MCF 10A (cell line): ENCODE results near the gene TMPRSS9. TPM values are rescaled to one million over a fixed set of nuclear protein-coding genes. Genes with fewer than 3 reads are reported as not detected.

Experiments used
- BruUV-seq: library from RNA; stranded (reverse); fragments of 400-500 nt; replicated peaks from 2 replicates; lab custom pipeline; 2021; lab: Mats Ljungman, UMichigan
- CTCF ChIA-PET: fragments of 300-600 bp; sonication (Branson Sonifier 250); formaldehyde crosslinking; extraction: SDS; loops from one replicate; lab custom pipeline; 2021; ENCODE audit warnings: antibody characterized with exemption, inconsistent platforms; lab: Yijun Ruan, JAX
- POLR2A ChIA-PET: fragments of 300-600, 350-650 bp; sonication (Branson Sonifier 250); formaldehyde crosslinking; extraction: SDS; loops from one replicate; lab custom pipeline; 2020; ENCODE audit warnings: antibody characterized with exemption, inconsistent platforms; lab: Yijun Ruan, JAX
- DNase-seq: peaks from one replicate; pipeline ENCODE4 v3.0.0-alpha.2; 2018; ENCODE audit not compliant: unreplicated experiment
- H3K27ac Mint-ChIP-seq: one replicate; pipeline ENCODE4 v1.8.0; 2022; ENCODE audit warnings: mild to moderate bottlenecking, low read depth, mixed read lengths; ENCODE audit not compliant: unreplicated experiment
- H3K27me3 Mint-ChIP-seq: one replicate; pipeline ENCODE4 v1.8.0; 2022; ENCODE audit warnings: mixed read lengths; ENCODE audit not compliant: insufficient read depth, unreplicated experiment
- H3K36me3 Mint-ChIP-seq: one replicate; pipeline ENCODE4 v1.8.0; 2022; ENCODE audit warnings: mild to moderate bottlenecking, moderate library complexity, mixed read lengths; ENCODE audit not compliant: insufficient read depth, unreplicated experiment
- H3K4me1 Mint-ChIP-seq: one replicate; pipeline ENCODE4 v1.8.0; 2022; ENCODE audit warnings: mixed read lengths; ENCODE audit not compliant: insufficient read depth, unreplicated experiment
- H3K4me3 Mint-ChIP-seq: one replicate; pipeline ENCODE4 v1.8.0; 2022; ENCODE audit warnings: mild to moderate bottlenecking, moderate library complexity, mixed read lengths; ENCODE audit not compliant: unreplicated experiment
- H3K9me3 Mint-ChIP-seq: one replicate; pipeline ENCODE4 v1.8.0; 2022; ENCODE audit warnings: mixed read lengths; ENCODE audit not compliant: unreplicated experiment
- intact Hi-C: fragments of 100-400 bp; cut with micrococcal nuclease; formaldehyde crosslinking; loops from 2 replicates; pipeline ENCODE4 v1.14.1; 2022
- total RNA-seq: library from RNA; stranded (reverse); gene quantifications from 2 replicates; pipeline ENCODE4 v1.2.3, GENCODE V29; 2022
- TF ChIP-seq, protein P1 (sequence below): fragments of 200-600 bp; IDR thresholded peaks from one replicate; pipeline ENCODE4 v1.8.0; 2022; ENCODE audit warnings: antibody characterized with exemption, mild to moderate bottlenecking; ENCODE audit not compliant: unreplicated experiment

The TMPRSS9 gene
- total RNA-seq, 1 experiment from 2014 or later, result not detected

GRCh38 chr19:2318923-2319322, 41.1 kb upstream of the TMPRSS9 start:
- BruUV-seq, result no TSS peak
- Mint-ChIP-seq H3K4me3 (no peak overlapping the region), H3K4me1 (no peaks in the 10 kb centered on the region), H3K27me3 (no peaks in the 10 kb centered on the region), H3K9me3 (peaks cover 15% of the 10 kb centered on the region), H3K27ac (no peak overlapping the region), H3K36me3 (peaks cover 12% of the 10 kb centered on the region)
- no peak for DNase-seq
- ChIA-PET CTCF (no interaction called here), POLR2A (no interaction called here)
- TF ChIP-seq, protein P1, sequence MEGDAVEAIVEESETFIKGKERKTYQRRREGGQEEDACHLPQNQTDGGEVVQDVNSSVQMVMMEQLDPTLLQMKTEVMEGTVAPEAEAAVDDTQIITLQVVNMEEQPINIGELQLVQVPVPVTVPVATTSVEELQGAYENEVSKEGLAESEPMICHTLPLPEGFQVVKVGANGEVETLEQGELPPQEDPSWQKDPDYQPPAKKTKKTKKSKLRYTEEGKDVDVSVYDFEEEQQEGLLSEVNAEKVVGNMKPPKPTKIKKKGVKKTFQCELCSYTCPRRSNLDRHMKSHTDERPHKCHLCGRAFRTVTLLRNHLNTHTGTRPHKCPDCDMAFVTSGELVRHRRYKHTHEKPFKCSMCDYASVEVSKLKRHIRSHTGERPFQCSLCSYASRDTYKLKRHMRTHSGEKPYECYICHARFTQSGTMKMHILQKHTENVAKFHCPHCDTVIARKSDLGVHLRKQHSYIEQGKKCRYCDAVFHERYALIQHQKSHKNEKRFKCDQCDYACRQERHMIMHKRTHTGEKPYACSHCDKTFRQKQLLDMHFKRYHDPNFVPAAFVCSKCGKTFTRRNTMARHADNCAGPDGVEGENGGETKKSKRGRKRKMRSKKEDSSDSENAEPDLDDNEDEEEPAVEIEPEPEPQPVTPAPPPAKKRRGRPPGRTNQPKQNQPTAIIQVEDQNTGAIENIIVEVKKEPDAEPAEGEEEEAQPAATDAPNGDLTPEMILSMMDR, result no peak
- intact Hi-C loops, result loop anchor here (5.0 kb wide), 1 partner anchor 82 kb away; the partner anchor contains the start of genes PLEKHJ1 and SF3A2

- H3K4me1 Mint-ChIP-seq, result no peaks in the 10 kb centered on the region
- no peak overlapping the region for H3K27ac Mint-ChIP-seq
- no peaks in the 10 kb centered on the region for H3K27me3 Mint-ChIP-seq
- H3K4me3 Mint-ChIP-seq, result no peak overlapping the region
- ChIA-PET POLR2A (no interaction called here), CTCF (no interaction called here)
- H3K36me3 Mint-ChIP-seq, result peaks cover 17% of the 10 kb centered on the region
- BruUV-seq, result no TSS peak
- H3K9me3 Mint-ChIP-seq, result peaks cover 10% of the 10 kb centered on the region
- intact Hi-C loops, result loop anchor here (5.0 kb wide), 1 partner anchor 82 kb away; the partner anchor contains the start of genes PLEKHJ1 and SF3A2
- TF ChIP-seq, protein P1, result no peak
- no peak for DNase-seq
Measured at GRCh38 chr19:2319551-2319950, 40.5 kb upstream of the TMPRSS9 start.

GRCh38 chr19:2320049-2320448, 40.0 kb upstream of the TMPRSS9 start:
- TF ChIP-seq, protein P1, result no peak
- Mint-ChIP-seq H3K9me3 (peaks cover 5% of the 10 kb centered on the region), H3K27ac (no peak overlapping the region), H3K36me3 (peaks cover 20% of the 10 kb centered on the region), H3K4me3 (no peak overlapping the region), H3K4me1 (no peaks in the 10 kb centered on the region), H3K27me3 (no peaks in the 10 kb centered on the region)
- ChIA-PET CTCF (no interaction called here), POLR2A (no interaction called here)
- BruUV-seq, result no TSS peak
- peak; percentile 44 for DNase-seq
- intact Hi-C loops, result no loop called here

DNA sequence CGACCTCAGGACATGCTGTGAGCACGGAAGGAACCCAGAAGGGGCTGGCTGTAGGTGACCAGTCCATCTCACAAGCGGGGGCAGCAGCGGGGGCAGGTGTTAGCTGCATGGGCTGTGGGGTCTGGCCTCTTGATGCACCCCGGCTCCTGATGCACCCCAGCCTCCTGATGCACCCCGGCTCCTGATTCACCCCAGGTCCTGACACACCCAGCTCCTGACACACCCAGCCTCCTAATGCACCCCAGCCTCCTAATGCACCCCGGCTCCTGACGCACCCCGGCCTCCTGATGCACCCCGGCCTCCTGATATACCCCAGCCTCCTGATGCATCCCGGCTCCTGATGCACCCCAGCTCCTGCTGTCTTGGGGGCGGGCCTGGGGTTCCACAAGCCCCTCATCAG, 39.1 kb upstream of the TMPRSS9 start:
- TF ChIP-seq, protein P1, result no peak
- DNase-seq, result no peak
- ChIA-PET CTCF (no interaction called here), POLR2A (interaction anchor here (0.7 kb wide), 1 partner anchor 252 kb away, joined by 5 read pairs; no protein-coding TSS in a partner anchor)
- Mint-ChIP-seq H3K4me3 (no peak overlapping the region), H3K4me1 (peaks cover 4% of the 10 kb centered on the region), H3K27ac (no peak overlapping the region), H3K9me3 (no peaks in the 10 kb centered on the region), H3K27me3 (no peaks in the 10 kb centered on the region), H3K36me3 (peaks cover 26% of the 10 kb centered on the region)
- no TSS peak for BruUV-seq
- intact Hi-C loops, result no loop called here
